Kidney capillary endothelial cell (primary cell): ENCODE data around the gene ASCC1.
"Not testable (repeated sequence)": the region's sequence is repeated elsewhere in the genome, so short reads cannot be mapped to it uniquely, and the experiment has no call there.

Experiments used
- DNase-seq: peaks from one replicate; pipeline ENCODE4 v3.0.0-alpha.2; 2018; ENCODE audit warnings: low spot score

Gene ASCC1

DNA sequence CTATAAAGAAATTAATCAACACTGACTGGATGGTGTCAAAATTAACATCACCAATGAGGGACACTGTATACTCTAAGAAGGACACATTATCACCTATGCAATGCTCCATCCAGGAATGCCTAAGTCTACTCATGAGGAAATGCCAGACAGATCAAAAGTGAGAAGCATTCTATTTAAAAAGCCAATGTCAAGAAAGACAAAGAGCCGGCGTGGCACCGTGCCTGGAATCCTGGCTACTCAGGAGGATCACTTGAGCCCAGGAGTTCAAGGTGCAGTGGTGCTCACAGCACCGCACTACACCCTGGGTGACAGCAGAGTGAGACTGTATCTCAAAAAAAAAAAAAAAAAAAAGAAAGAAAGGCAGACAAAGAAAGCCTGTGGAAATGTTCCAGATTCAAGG lies 45.8 kb downstream of the ASCC1 start:
- DNase-seq = no peak

DNA sequence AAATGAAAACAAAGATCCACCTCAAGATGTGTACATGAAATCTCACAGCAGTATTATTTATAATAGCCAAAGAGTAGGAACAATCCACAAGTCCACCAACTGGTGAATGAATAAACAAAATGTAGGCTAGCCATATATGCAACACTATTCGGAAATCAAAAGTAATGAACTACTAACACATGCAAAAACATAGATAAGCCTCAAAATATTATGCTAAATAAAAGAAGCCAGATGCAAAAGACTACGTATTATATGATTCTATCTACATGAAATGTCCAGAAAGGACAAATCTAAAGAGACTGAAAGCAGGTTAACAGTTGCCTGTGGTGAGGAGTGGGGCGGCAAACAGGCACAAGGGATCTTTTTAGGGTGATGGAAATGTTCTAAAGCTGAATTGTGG lies 49.0 kb downstream of the ASCC1 start:
- no peak for DNase-seq

DNA sequence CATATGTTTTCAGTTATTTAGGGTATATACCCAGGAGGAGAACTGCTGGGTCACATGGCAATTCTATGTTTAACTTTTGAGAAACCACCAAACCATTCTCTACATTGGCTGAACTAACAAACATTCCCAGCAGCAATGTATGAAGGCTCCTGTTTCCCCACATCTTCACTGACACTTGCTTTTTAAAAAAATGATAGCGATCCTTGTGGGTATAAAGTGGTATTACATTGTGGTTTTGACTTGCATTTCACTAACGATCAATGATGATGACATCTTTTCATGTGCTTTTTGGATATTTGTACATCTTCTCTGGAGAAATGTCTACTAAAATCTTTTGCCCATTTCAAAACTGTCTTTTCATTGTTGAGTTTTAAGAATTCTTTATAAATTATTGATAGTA lies 51.5 kb downstream of the ASCC1 start:
- no peak for DNase-seq

DNA sequence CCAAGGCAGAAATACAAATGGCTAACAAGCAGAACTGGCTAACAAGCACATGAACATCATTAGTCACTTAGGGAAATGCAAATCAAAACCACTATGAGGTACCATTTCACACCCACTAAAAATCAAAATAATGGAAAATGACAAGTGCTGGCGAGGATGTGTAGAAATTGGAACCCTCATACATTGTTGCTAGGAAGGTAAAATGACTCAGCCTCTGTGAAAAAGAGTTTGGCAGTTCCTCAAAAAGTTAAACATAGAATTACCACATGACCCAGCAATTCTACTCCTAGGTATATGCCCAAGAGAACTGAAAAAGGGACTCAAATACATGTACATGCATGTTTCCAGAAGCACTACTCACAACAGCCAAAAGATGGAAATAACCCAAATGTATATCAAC lies 53.1 kb downstream of the ASCC1 start:
- DNase-seq = no peak

DNA sequence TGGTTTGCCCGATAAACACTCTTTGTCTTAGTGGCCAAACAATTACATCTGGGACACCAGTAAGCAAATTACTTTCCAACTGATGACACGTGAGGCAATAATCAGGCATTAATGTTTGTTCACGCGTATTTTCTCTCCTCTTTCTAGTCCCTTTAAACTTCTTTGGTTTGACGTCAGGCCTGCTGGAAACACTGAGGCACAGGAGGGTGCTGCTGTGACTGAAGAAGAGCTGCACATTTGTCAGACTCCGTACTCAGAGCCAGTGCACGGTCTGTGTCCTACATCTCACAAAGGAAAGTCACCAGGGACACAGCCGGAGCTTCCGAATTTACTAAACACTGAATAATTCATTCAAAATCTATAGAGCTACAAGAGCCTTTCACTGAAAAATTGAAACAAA lies 57.9 kb downstream of the ASCC1 start:
- no peak for DNase-seq

DNA sequence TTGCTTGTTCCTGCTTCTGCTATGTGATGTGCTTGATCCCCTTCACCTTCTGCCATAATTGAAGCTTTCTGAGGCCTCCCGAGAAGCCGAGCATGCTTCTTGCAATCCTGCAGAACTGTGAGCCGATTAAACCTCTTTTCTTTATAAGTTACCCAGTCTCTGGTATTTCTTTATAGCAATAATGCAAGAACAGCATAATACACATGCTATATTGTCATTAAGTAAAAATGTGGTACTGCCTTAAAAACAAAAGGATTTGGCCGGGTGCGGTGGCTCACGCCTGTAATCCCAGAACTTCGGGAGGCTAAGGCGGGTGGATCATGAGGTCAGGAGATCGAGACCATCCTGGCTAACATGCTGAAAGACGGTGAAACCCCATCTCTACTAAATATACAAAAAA lies 59.9 kb downstream of the ASCC1 start:
- DNase-seq = no peak

DNA sequence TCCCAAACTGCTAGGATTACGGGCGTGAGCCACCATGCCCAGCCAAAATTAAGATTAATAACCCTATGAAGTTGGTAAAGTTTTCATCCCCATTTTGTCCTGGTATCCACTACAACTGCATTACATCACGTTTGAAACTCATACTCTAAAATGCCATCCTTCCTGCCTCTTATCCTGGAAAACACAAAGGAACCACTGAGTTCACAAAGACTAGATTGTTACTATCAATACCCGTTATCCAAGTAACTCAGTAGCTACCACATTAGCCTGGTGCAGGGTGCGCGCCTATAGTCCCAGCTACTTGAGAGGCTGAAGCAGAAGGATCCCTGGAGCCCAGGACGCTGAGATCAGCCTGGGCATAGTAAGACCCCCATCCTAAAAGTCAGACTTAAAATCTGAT lies 63.8 kb downstream of the ASCC1 start:
- DNase-seq = no peak

DNA sequence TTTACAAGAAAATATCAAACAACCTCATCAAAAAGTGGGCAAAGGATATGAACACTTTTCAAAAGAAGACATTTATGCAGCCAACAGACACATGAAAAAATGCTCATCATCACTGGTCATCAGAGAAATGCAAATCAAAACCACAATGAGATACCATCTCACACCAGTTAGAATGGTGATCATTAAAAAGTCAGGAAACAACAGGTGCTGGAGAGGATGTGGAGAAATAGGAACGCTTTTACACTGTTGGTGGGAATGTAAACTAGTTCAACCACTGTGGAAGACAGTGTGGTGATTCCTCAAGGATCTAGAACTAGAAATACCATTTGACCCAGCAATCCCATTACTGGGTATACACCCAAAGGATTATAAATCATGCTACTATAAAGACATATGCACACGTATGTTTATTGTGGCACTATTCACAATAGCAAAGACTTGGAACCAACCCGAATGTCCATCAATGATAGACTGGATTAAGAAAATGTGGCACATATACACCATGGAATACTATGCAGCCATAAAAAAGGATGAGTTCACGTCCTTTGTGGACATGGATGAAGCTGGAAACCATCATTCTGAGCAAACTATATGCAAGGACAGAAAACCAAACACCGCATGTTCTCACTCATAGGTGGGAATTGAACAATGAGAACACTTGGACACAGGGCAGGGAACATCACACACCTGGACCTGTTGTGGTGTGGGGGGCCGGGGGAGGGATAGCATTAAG lies 65.2 kb downstream of the ASCC1 start:
- DNase-seq = not testable (repeated sequence)

DNA sequence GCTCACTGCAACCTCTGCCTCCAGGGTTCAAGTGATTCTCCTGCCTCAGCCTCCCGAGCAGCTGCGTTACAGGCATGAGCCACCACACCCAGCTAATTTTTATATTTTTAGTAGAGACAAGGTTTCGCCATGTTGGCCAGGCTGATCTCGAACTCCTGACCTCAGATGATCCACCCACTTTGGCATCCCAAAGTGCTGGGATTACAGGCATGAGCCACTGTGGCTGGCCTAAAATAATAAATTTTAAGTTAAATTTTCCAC lies 68.8 kb downstream of the ASCC1 start:
- DNase-seq = not testable (repeated sequence)

DNA sequence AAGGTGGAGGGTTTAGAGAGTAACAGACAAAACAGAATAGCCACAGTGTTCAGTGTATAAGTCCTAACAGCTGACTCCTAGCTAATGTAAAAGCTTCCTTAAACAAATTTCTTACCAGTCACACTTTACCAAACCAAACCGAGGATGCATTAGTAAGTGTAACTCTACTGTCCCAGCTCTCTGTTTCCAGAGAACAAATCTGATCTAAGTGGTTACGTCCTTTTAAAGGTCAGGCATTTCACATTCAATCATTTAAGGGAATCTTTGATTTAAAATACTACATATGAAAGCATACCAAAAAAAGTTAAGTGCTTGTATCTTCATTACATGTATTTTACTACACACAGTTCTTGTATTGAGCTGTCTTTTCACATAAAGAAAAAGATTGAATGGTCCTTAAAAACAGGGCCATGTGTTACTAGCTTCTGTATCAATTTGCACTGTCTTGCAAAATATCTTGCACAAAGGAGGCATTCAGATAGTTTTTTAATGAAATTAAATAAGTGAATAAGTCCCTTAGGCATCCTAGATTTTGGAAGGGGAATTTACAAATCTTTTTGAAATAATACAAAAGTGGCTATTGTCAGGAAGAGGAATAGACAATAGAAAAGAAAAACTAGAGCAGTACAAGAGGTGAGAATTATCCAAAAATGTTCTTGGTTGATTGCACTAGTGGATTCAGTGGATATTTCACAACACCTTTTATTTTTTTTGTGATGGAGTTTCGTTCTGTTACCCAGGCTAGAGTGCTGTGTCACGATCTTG lies 69.3 kb downstream of the ASCC1 start:
- DNase-seq = no peak

DNA sequence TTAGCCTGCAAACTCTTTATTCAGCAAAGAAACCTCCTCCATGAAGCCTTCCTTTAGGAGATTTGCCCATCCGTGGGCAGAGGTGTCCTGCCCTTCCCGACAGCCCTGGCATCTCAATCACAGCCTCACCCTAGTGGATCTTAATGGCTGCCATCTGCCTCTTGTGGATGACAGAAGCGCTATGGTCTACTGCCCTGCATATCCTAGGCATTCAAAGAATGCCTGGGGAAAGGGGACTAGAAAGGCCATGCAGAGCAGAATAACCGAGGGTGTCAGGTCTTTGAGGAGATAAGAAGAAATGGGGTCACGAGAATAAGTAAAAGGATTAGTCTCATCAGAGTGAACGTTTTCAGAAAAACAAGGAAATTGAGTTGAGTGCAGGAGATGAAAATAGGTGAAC lies 70.0 kb downstream of the ASCC1 start:
- no peak for DNase-seq

DNA sequence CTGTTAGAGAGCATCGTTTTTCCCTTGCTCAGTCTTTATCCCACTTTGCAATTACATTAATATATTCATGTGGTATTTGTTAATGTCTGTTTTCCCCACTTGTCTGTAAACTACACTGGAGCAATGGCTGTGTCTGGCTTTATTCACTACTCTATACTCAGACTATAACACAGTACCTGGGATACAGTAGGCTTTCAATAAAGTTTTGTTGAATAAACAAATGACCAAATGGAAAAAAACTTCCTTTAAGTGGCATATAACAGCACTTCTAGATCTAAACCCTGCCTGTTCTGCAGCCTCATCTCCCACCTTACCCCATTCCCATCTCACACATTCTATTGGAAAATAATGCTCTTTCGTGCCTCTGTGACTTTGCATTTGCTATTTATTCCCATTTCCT lies 70.4 kb downstream of the ASCC1 start:
- no peak for DNase-seq

DNA sequence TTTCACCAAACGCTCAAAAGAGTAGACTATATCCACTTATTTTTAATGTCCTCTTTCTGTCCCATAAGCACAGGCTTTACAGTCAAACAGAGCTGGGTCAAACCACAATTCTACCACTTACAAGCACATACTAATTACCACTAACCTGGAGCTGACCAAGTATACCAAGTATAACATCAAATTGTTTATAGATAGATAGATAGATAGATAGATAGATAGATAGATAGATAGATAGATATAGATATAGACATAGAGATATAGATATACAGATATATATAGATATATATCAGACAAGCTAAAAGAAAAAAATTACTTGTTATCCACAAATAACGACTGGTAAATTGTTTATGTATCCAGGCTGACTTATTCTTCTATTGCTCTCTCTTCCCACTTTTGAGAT lies 75.2 kb downstream of the ASCC1 start:
- no peak for DNase-seq

DNA sequence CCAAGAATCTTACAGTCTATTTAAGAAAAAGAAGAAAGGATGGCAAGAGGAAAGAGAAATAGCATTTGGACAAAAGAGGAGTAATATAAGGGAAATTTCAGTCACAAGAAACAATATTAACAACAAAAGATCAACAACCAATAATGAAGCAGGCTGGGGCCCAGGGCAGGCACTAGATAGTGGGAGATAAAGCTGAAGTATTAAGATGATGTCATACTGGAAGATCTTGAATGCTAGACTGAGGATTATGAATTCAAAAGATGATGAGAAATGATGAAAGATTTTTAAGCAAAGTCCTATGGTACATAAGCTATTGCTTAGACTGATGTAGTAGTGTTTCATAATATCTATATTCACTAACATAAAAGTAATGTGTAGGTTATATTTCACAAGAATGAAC lies 75.9 kb downstream of the ASCC1 start:
- no peak for DNase-seq

DNA sequence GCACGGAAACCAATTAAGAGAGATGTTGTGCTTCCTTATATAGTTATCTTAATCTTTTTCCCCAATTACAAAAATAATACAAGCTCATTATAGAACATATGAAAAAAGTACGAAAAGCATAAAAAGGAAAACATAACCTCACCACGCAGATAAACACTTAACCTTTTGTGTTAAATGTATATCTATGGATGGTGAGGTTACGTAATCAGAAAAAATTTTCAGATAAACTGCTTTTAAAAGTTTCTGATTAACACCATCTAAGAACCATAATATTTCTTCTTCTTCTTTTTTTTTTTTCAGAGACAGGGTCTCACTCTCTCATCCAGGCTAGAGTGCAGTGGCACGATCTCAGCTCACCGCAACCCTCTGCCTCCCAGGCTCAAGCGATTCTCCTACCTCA lies 78.5 kb downstream of the ASCC1 start:
- DNase-seq = no peak

DNA sequence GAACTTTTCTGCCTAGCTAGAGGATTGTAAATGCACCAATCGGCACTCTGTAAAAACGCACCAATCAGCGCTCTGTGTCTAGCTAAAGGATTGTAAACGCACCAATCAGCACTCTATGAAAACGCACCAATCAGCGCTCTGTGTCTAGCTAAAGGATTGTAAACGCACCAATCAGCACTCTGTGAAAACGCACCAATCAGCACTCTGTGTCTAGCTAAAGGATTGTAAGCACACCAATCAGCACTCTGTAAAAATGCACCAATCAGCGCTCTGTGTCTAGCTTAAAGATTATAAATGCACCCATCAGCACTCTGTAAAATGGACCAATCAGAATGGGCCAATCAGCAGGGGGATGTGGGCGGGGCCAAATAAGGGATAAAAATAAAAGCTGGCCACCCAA lies 79.9 kb downstream of the ASCC1 start:
- DNase-seq = not testable (repeated sequence)

DNA sequence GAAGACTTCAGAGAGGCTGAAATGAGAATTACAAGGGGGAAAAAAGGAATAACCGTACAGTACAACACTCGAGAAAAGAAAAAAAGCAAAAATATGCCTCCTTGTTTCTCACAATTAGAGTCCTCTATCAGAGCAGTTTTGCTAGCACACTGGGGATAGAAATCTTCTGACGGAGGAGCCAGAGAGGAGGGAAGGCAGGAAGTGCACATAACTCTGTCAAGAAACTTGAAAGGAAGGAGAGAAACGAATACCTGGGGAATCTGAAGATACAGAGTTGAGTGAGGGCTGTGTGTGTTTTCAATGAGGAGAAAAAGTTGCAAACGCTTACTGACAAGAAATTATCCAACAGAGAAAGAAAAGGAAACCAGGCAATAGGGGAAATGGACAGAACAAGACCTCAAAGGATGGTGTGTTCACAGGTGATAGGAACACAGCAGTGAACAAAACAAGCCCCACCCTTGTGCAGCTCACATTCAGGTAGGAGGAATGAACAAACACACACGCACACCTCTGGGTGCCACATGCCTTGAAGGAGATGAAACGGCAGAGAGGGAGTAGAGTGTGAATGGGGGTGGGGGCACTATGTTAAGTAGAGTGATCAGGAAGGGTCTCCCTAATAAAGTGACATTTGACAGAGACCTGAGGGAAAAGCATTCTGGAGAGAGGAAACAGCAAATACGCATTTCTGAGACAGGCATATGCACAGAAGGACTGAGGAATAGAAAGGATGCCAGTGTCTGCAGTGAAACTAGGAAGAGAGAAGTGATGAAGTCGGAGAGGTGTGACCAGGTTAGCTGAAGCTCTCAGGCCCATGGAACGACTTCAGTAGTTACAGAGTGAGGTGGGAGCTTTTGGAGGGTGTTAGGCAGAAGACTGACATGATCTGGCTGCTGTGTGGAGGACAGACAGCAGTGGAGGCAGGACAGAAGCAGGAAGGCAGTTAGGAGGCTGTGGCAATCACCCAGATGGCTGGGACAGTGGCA lies 81.0 kb downstream of the ASCC1 start:
- DNase-seq = no peak

DNA sequence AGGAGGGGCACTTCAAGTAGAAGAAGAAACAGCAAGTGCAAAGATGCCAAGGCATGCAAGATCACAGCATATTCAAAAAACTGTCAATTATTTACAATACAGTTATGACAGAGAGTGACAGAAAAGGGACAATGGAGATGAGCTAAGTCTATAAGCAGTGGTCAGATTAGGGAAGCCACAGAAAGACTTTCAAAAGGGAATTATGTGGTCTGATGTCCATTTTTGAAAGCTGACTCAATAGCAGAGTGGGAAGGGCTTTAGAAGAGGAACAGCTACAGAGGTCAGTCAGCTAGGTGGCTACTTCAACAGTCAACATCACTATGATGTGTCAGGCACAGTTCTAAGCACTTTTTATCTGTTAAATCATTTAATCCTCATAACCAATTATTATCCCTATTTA lies 82.6 kb downstream of the ASCC1 start:
- no peak for DNase-seq

DNA sequence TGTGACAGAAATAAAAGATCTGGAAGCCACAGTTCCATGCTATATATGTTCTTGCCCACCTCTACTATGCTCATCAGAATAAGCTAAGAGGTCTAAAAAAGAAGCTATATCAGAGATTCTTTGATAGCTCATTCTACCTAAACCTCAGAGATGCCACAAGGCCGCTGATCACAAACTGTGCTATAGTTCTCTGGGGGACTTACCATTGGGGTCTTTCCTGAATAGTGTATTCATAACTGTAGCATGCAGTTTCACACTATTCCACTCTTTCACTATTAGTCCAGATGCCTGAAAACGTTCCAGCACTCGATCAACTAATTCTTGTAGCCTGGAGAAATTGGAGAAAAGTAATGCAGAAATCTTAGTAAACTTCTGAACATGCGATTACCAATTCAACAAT lies 83.2 kb downstream of the ASCC1 start:
- DNase-seq = no peak

DNA sequence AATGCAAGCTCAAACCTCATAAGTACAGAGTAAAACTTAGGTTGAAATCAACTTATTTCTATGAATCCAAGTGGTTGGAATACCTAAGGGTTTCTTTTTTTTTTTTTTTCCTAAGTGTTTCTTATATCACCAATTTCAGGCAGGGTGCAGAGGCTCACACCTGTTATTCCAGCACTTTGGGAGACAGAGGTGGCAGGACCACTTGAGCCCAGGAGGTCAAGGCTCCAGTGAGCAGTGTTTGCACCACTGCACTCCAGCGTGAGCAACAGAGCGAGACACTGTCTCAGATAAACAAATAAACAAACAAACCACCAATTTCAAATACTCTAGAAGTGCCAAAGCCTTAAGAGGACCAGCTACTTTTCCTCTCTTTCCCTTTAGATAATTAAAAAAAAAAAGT lies 88.5 kb downstream of the ASCC1 start:
- no peak for DNase-seq

DNA sequence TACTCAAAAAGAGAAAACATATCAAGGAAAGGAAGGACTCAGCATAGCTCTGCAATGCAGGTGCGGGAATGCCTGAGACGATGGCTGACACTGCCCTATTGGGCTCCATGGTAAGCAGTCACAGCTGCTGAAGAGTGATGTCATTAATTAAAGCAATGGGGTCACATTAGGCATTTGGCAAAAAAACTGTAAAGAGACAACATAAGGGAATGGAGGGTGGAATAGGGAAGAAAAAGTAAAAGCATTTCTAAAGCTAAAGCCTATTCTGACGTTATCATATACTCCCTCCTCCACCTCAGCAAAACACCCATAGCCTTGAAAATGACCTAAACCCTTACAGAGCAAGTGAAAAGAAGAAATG lies 89.2 kb downstream of the ASCC1 start:
- DNase-seq = no peak

DNA sequence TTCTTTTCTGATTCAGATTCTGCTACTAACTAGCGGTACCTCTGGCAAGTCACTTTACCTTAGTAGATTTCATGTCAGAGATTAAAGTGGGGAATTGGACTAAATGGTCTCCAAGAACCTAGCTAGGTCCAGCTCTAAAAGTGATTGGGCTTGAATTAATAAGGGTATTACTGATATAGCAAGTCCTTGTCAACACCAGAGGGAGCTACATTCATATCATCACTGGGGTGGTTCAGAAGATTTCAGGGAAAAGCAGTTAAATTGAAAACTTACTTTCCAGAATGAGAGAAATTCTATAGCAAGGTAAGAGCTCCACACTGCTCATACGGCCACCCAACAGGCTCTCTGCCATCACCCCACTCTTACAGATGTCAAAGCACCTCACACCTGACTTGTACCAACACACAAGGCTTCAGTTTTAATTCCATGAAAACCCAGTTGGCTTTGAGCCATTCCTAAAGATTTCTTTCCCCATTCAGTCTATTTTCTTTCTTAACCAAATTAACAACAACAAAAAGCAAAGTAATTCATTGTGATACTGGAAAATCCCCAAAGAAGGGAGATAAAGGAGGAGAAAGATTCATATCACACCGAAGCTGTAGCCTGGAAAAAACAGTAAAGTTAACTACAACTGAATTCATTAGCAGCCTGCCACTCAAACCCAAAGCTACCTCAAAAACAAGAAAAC lies 89.7 kb downstream of the ASCC1 start:
- peak; percentile 12 for DNase-seq
